Neuronal stem cell (in vitro differentiated cells): ENCODE results near the gene MEG3.
A peak's percentile ranks its signal among the peaks of the same experiment; 100 is the strongest.

Experiments
- DNase-seq: peaks from one replicate; pipeline ENCODE4 v3.0.0-alpha.2; 2013; ENCODE audit warnings: low spot score
- H2AFZ ChIP-seq: one replicate; pipeline ENCODE4 v1.6.1; 2013; ENCODE audit warnings: mild to moderate bottlenecking, low read length, inconsistent platforms
- H2AK5ac ChIP-seq: 2 replicates; pipeline ENCODE4 v1.6.1; 2013; ENCODE audit warnings: low read depth, mild to moderate bottlenecking, inconsistent platforms, low read length, moderate library complexity, mixed read lengths
- H2BK120ac ChIP-seq: 2 replicates; pipeline ENCODE4 v1.6.1; 2013; ENCODE audit warnings: low read depth, mild to moderate bottlenecking, inconsistent platforms, low read length, moderate library complexity, mixed read lengths
- H2BK12ac ChIP-seq: one replicate; pipeline ENCODE4 v1.6.1; 2013; ENCODE audit warnings: low read length, inconsistent platforms
- H2BK15ac ChIP-seq: 2 replicates; pipeline ENCODE4 v1.6.1; 2013; ENCODE audit warnings: mild to moderate bottlenecking, low read length, inconsistent platforms, mixed read lengths
- H2BK5ac ChIP-seq: one replicate; pipeline ENCODE4 v1.6.1; 2013; ENCODE audit warnings: inconsistent platforms, mild to moderate bottlenecking, low read length, moderate library complexity
- H3K14ac ChIP-seq: one replicate; pipeline ENCODE4 v1.6.1; 2013; ENCODE audit warnings: low read length, inconsistent platforms
- H3K18ac ChIP-seq: 2 replicates; pipeline ENCODE4 v1.6.1; 2013; ENCODE audit warnings: low read length, inconsistent platforms
- H3K23ac ChIP-seq: 2 replicates; pipeline ENCODE4 v1.6.1; 2013; ENCODE audit warnings: low read depth, mild to moderate bottlenecking, mixed read lengths, low read length, inconsistent platforms; ENCODE audit not compliant: poor library complexity
- H3K27ac ChIP-seq: replicated peaks from 3 replicates; pipeline ENCODE4 v1.5.1; 2013; ENCODE audit warnings: low read length, inconsistent platforms
- H3K27me3 ChIP-seq, 3 experiments: 2 replicates each; pipeline ENCODE4 v1.6.1; 2013; ENCODE audit warnings: low read length in 3 of 3, mild to moderate bottlenecking in 2 of 3, inconsistent platforms in 1 of 3, low read depth in 1 of 3, mixed read lengths in 1 of 3, moderate library complexity in 1 of 3; ENCODE audit not compliant: control insufficient read depth in 3 of 3, insufficient read depth in 3 of 3
- H3K36me3 ChIP-seq, 2 donors: replicated peaks in 1 of 2; 2 replicates each; pipeline ENCODE4 v1.6.1; 2013; ENCODE audit warnings: low read length in 2 of 2; ENCODE audit not compliant: control insufficient read depth in 2 of 2, insufficient read depth in 2 of 2
- H3K4ac ChIP-seq: 2 replicates; pipeline ENCODE4 v1.6.1; 2013; ENCODE audit warnings: inconsistent platforms, mild to moderate bottlenecking, low read length, moderate library complexity
- H3K4me1 ChIP-seq, 2 donors: 1 replicate in 1 of 2; 2 replicates in 1 of 2; pipeline ENCODE4 v1.6.1; 2013; ENCODE audit warnings: low read length in 2 of 2, low read depth in 1 of 2; ENCODE audit not compliant: control insufficient read depth in 2 of 2, insufficient read depth in 1 of 2
- H3K4me2 ChIP-seq: one replicate; pipeline ENCODE4 v1.6.1; 2013; ENCODE audit warnings: mild to moderate bottlenecking, low read length, inconsistent platforms; ENCODE audit not compliant: insufficient read depth, poor library complexity, severe bottlenecking
- H3K4me3 ChIP-seq, 2 donors: 2 replicates each; pipeline ENCODE4 v1.5.1; 2013; ENCODE audit warnings: low read length in 2 of 2, mild to moderate bottlenecking in 2 of 2, inconsistent platforms in 1 of 2, moderate library complexity in 1 of 2
- H3K79me1 ChIP-seq: one replicate; pipeline ENCODE4 v1.6.1; 2013; ENCODE audit warnings: low read depth, mild to moderate bottlenecking, inconsistent platforms, low read length, moderate library complexity
- H3K9ac ChIP-seq: one replicate; pipeline ENCODE4 v1.6.1; 2013; ENCODE audit warnings: mild to moderate bottlenecking, low read depth, low read length, inconsistent platforms; ENCODE audit not compliant: poor library complexity
- H3K9me3 ChIP-seq, 2 donors: replicated peaks in 1 of 2; 2 replicates each; pipeline versions ENCODE3 to v1.6.1; 2013; ENCODE audit warnings: low read length in 2 of 2, mild to moderate bottlenecking in 2 of 2, inconsistent platforms in 1 of 2, low read depth in 1 of 2, mixed read lengths in 1 of 2, moderate library complexity in 1 of 2; ENCODE audit not compliant: control insufficient read depth in 2 of 2, insufficient read depth in 1 of 2
- H4K8ac ChIP-seq: one replicate; pipeline ENCODE4 v1.6.1; 2013; ENCODE audit warnings: low read depth, mild to moderate bottlenecking, inconsistent platforms, low read length, moderate library complexity
- H4K91ac ChIP-seq: one replicate; pipeline ENCODE4 v1.6.1; 2013; ENCODE audit warnings: low read length, low read depth, mild to moderate bottlenecking, inconsistent platforms; ENCODE audit not compliant: poor library complexity
- WGBS, 2 donors: extraction: QIAGEN DNeasy Blood & Tissue Kit; methylation state at CpG; one replicate each; pipeline ENCODE4 v1.1.7; 2013; ENCODE audit warnings: missing lambda C conversion rate in 2 of 2, mixed read lengths in 1 of 2; ENCODE audit not compliant: insufficient read length in 2 of 2, insufficient replicate concordance in 1 of 2; ENCODE audit errors: extremely low coverage in 2 of 2; 5-methylcytosine and 5-hydroxymethylcytosine counted together

Gene MEG3

GRCh38 chr14:100840286-100841065 is 14.6 kb downstream of the MEG3 start:
- H2BK5ac ChIP-seq = peak overlapping the region; percentile 100
- H3K14ac ChIP-seq = peak overlapping the region; percentile 77
- peak overlapping the region; percentile 100 for H4K91ac ChIP-seq
- H3K4me3 ChIP-seq = no peak overlapping the region
- H3K9me3 ChIP-seq = no peaks in the 10 kb centered on the region
- H3K18ac ChIP-seq = peak overlapping the region; percentile 99
- peaks cover 53 to 55% of the 10 kb centered on the region in 2 donors for H3K4me1 ChIP-seq
- no peak overlapping the region for H3K23ac ChIP-seq
- WGBS, 2 donors = no CpG with 5 or more reads among the region's 21 CpGs
- no peaks in the 10 kb centered on the region for H3K36me3 ChIP-seq
- H3K9ac ChIP-seq = peak overlapping the region; percentile 90
- H2BK120ac ChIP-seq = peak overlapping the region; percentile 99
- H3K4ac ChIP-seq = peak overlapping the region; percentile 61
- no peak overlapping the region for H4K8ac ChIP-seq
- peak overlapping the region; percentile 41 for H2BK15ac ChIP-seq
- H2AFZ ChIP-seq = peak overlapping the region; percentile 82
- peak overlapping the region; percentile 63 for H2BK12ac ChIP-seq
- peak overlapping the region; percentile 43 for H3K4me2 ChIP-seq
- peaks cover 3% of the 10 kb centered on the region for H3K79me1 ChIP-seq
- H3K27ac ChIP-seq = peak overlapping the region; percentile 100
- peak; percentile 90 for DNase-seq
- H2AK5ac ChIP-seq = peak overlapping the region; percentile 99
- no peaks in the 10 kb centered on the region for H3K27me3 ChIP-seq

DNA sequence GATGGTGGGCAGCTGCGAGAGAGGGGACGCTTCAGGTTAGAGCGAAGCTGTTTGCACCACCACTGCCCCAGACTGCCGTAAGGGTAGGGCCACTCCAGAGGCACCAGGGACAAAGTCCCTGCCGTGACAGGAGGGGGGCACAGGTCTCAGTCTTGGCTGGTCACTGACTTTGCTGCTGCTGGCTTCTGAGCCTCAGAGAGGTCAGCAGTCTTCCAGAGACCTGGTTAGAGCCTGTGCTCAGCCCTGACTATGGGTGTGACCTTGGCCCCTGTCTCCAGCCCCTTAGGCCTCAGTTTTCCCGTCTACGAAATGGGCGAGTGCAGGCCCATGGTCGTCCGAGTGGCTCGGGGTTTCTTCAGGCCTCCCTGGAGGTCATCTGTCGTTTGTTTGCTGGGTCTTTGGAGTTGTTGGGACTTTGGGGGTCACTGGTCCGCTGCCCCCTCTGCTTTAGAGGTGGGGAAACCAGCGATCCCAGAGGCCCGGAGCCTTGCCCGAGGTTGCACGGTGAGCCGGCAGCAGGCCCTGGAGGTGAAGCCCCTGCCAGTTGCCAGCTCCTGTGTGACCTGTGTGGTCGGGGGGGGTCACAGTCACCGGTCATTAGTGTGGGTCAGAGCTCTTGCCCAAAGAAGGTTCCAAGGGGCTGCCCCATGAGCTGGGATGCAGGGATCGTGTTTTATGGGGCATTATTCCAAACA is 15.3 kb downstream of the MEG3 start:
- Histone ChIP-seq H3K23ac (peak overlapping the region; percentile 26), H3K14ac (peak overlapping the region; percentile 77), H2BK120ac (peak overlapping the region; percentile 99), H2BK5ac (peak overlapping the region; percentile 98), H3K4me2 (peak overlapping the region; percentile 43), H3K4me1 (peaks cover 53 to 58% of the 10 kb centered on the region in 2 donors), H3K27me3 (no peaks in the 10 kb centered on the region), H3K79me1 (peaks cover 3% of the 10 kb centered on the region), H2BK15ac (peak overlapping the region; percentile 41), H3K4me3 (no peak overlapping the region), H4K91ac (peak overlapping the region; percentile 100), H4K8ac (peak overlapping the region; percentile 53), H3K9me3 (no peaks in the 10 kb centered on the region), H3K4ac (peak overlapping the region; percentile 86), H3K18ac (peak overlapping the region; percentile 99), H2BK12ac (peak overlapping the region; percentile 63), H3K36me3 (no peaks in the 10 kb centered on the region), H3K9ac (peak overlapping the region; percentile 90), H3K27ac (peak overlapping the region; percentile 100), H2AK5ac (peak overlapping the region; percentile 99), H2AFZ (peak overlapping the region; percentile 82)
- no peak for DNase-seq
- no CpG with 5 or more reads among the region's 21 CpGs for WGBS, 2 donors

DNA sequence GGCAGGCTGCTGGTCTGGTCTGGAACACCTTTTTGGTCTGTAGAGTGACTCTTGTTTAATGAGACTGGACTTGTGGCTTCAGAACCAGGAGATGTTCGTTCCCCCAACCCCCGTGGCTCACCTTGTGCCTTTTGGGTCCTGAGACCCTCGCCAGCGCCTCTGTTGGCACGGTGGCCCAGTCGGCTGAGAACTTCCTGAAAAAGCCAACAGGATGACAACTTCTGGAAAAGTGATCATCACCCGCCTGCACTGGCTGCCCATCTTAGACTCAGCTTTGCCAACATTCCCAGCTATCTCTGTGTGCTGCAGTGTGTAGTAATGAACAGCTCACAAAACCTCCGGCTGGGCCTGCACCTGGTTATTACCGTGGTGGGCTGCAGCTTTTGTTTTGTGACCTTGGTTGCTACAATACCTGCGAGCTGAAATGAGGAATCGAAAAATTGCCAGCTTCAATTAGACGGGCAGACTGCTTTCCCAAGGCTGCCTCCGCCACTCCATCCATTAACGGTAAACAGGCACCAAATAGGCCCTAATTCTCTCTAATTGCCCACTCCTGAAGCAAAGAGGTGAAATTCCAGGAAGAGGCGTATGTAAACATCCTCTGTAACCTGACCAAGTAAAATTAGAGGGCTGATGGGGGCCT is 16.0 kb downstream of the MEG3 start:
- Histone ChIP-seq H3K14ac (no peak overlapping the region), H2BK5ac (peak overlapping the region; percentile 98), H3K4ac (peak overlapping the region; percentile 86), H3K27me3 (no peaks in the 10 kb centered on the region), H3K9ac (peak overlapping the region; percentile 71), H2AFZ (no peak overlapping the region), H3K9me3 (no peaks in the 10 kb centered on the region), H3K23ac (peak overlapping the region; percentile 26), H3K18ac (peak overlapping the region; percentile 99), H2BK12ac (peak overlapping the region; percentile 53), H3K36me3 (no peaks in the 10 kb centered on the region), H2BK120ac (peak overlapping the region; percentile 99), H2AK5ac (peak overlapping the region; percentile 99), H3K27ac (peak overlapping the region; percentile 100), H2BK15ac (peak overlapping the region; percentile 41), H3K4me1 (peaks cover 52 to 58% of the 10 kb centered on the region in 2 donors), H4K91ac (peak overlapping the region; percentile 100), H3K4me3 (no peak overlapping the region), H3K4me2 (no peak overlapping the region), H3K79me1 (no peaks in the 10 kb centered on the region), H4K8ac (no peak overlapping the region)
- DNase-seq = no peak
- WGBS, 2 donors = no CpG with 5 or more reads among the region's 15 CpGs
